AG10803 (cell line): ENCODE results near the gene TARS3.

Source experiments
- DNase-seq: peaks from one replicate; pipeline ENCODE4 v3.0.0; 2010; ENCODE audit warnings: low read depth
- H3K4me3 ChIP-seq: 2 replicates; pipeline ENCODE4 v1.5.1; 2011; ENCODE audit warnings: mild to moderate bottlenecking, low read length, control low read depth
- CTCF ChIP-seq: conservative IDR thresholded peaks from 2 replicates; pipeline ENCODE4 v1.5.1; 2011; ENCODE audit warnings: mild to moderate bottlenecking, low read length, control low read depth, inconsistent platforms

Gene TARS3

GRCh38 chr15:101647251-101647650 is 77.0 kb downstream of the TARS3 start:
- TF ChIP-seq CTCF, result no peak
- no peak for DNase-seq
- H3K4me3 ChIP-seq, result no peak overlapping the region

- H3K4me3 ChIP-seq, result no peak overlapping the region
- DNase-seq, result peak; percentile 55
- TF ChIP-seq CTCF, result no peak
Observed at GRCh38 chr15:101646672-101647071, 77.6 kb downstream of the TARS3 start.

GRCh38 chr15:101642361-101642760 is 81.9 kb downstream of the TARS3 start:
- DNase-seq, result no peak
- TF ChIP-seq CTCF, result no peak
- no peak overlapping the region for H3K4me3 ChIP-seq

- H3K4me3 ChIP-seq, result no peak overlapping the region
- TF ChIP-seq CTCF, result no peak
- peak; percentile 35 for DNase-seq
Observed at GRCh38 chr15:101641894-101642293, 82.4 kb downstream of the TARS3 start.

GRCh38 chr15:101641129-101641764 is 83.0 kb downstream of the TARS3 start:
- TF ChIP-seq CTCF, result peak; percentile 98
- peak; percentile 70 for DNase-seq

GRCh38 chr15:101639667-101640066 is 84.6 kb downstream of the TARS3 start:
- no peak overlapping the region for H3K4me3 ChIP-seq
- no peak for TF ChIP-seq CTCF
- DNase-seq, result no peak

More at GRCh38 chr15:101641129-101641764, 83.0 kb downstream of the TARS3 start:
- no peak overlapping the region for H3K4me3 ChIP-seq

GRCh38 chr15:101637919-101638318 is 86.4 kb downstream of the TARS3 start:
- H3K4me3 ChIP-seq, result no peak overlapping the region
- DNase-seq, result no peak
- TF ChIP-seq CTCF, result no peak
